ENCODE measurements around the gene UNC119. TPM values are rescaled to one million over a fixed set of nuclear protein-coding genes. Genes with fewer than 3 reads are reported as not detected.
"Not testable (repeated sequence)": the region's sequence is repeated elsewhere in the genome, so short reads cannot be mapped to it uniquely, and the experiment has no call there.

Gene UNC119
- polyA plus RNA-seq, 1 donor (not counting 4 experiments of a cell fraction or from before 2014, with no cell fraction given) = 60.0 TPM

DNA sequence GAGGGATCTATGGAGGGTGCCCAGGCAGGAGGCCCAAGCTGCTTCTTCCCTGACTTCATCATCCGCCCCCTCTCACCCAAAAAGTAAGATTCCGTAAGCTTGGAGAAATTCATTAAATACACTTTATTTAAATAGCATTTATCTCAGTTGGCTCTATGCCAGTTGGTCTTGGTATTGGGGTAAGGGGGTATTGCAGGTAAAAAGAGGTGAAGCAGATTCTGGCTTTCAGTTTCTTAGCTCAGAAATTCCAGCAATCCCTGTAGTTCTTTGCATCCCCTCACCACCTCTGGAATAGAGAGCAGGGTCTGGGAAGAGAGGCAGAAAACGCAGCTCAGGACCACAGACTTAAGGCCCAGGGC, 25.0 kb upstream of the UNC119 start:
- H2AFZ ChIP-seq (ENCODE audit: control insufficient read depth, low read length) = no peak overlapping the region
- H3K4me1 ChIP-seq (ENCODE audit: control insufficient read depth, extremely low read depth, insufficient read depth, low read length) = peaks cover 7% of the 10 kb centered on the region
- no peak overlapping the region for H3K9ac ChIP-seq (ENCODE audit: control insufficient read depth, extremely low read depth, insufficient read depth, low read length)
- peaks cover 12 to 35% of the 10 kb centered on the region in 2 experiments for H3K36me3 ChIP-seq (ENCODE audit: control insufficient read depth in 2 of 2, extremely low read depth in 1 of 2, insufficient read depth in 2 of 2, low read length in 2 of 2)
- FAIRE-seq (no peak), DNase-seq (ENCODE audit: low read depth, low spot score) (no peak)
- H3K9me1 ChIP-seq (ENCODE audit: control insufficient read depth, extremely low read depth, insufficient read depth, low read length) = no peaks in the 10 kb centered on the region
- no peaks in the 10 kb centered on the region for H4K20me1 ChIP-seq (ENCODE audit: control insufficient read depth, extremely low read depth, insufficient read depth, low read length)
- TF ChIP-seq, protein P1, sequence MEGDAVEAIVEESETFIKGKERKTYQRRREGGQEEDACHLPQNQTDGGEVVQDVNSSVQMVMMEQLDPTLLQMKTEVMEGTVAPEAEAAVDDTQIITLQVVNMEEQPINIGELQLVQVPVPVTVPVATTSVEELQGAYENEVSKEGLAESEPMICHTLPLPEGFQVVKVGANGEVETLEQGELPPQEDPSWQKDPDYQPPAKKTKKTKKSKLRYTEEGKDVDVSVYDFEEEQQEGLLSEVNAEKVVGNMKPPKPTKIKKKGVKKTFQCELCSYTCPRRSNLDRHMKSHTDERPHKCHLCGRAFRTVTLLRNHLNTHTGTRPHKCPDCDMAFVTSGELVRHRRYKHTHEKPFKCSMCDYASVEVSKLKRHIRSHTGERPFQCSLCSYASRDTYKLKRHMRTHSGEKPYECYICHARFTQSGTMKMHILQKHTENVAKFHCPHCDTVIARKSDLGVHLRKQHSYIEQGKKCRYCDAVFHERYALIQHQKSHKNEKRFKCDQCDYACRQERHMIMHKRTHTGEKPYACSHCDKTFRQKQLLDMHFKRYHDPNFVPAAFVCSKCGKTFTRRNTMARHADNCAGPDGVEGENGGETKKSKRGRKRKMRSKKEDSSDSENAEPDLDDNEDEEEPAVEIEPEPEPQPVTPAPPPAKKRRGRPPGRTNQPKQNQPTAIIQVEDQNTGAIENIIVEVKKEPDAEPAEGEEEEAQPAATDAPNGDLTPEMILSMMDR (optimal IDR thresholded peaks at IDR 0.05 in 1 of 3, IDR thresholded peaks at IDR 0.05 in 1 of 3, conservative IDR thresholded peaks at IDR 0.05 in 1 of 3; ENCODE audit: extremely low read depth in 1 of 3, insufficient read depth in 2 of 3, low read length in 3 of 3) = no peak
- TF ChIP-seq EZH2 (IDR thresholded peaks at IDR 0.05; ENCODE audit: low read length) = no peak
- H3K4me2 ChIP-seq (ENCODE audit: control insufficient read depth, extremely low read depth, insufficient read depth, low read depth, low read length) = no peak overlapping the region
- no peaks in the 10 kb centered on the region for H3K79me2 ChIP-seq (ENCODE audit: control insufficient read depth, insufficient read depth, low read length)
- H3K9me3 ChIP-seq (ENCODE audit: control insufficient read depth, low read depth, low read length) = no peaks in the 10 kb centered on the region
- no peaks in the 10 kb centered on the region for H3K27me3 ChIP-seq (ENCODE audit: control insufficient read depth, extremely low read depth, insufficient read depth, low read length)
- no peak overlapping the region for H3K27ac ChIP-seq (ENCODE audit: control insufficient read depth, insufficient read depth, low read length)
- dilution Hi-C loops (cut with MboI; ENCODE audit: extremely low pct_ligation_motif_present, low sequenced_read_pairs) = no loop called here
- no peak overlapping the region for H3K4me3 ChIP-seq (ENCODE audit: control insufficient read depth in 2 of 3, extremely low read depth in 1 of 3, insufficient read depth in 2 of 3, low read depth in 1 of 3, low read length in 3 of 3)

DNA sequence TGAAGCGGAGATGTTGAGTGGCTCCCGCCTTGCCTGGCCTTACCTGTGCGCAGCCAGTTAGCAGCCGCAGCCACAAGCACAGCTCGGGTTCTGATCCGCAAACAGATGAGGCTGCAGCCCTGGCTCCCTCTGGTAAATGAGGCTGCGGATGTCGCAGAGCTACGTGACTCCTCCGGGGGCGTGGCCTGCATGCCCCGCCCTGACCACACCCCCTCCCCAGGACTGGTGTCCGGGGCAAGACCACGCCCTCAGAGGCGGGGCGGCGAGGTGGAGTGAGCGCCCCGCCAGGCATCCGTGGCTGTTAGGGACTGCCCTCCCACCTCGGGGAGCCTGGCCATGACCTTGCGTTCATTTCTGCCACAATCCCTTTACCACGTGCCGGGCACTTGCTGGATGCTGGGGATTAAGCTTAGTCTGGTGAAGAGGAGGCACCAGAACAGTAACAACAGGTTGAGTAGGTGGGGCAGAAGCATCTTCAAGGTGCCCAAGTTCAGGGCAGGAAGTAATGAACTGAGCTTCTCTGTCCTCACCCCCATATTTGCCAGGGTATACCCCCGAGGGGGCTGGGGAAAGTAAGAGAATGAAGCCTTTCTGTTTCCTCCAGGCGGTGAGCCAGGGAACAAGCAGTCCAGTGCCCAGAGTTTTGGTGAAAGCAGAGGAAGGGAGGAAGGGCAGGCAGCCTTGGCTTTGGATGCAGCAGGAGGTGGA, 24.5 kb upstream of the UNC119 start, which contains the start of gene ALDOC:
Gene ALDOC (minus strand): TSS at position 138 of the 708 bp plus-strand sequence. CDS start 1,363 bp downstream, outside the sequence.
- Histone ChIP-seq H3K36me3 (ENCODE audit: control insufficient read depth in 2 of 2, extremely low read depth in 1 of 2, insufficient read depth in 2 of 2, low read length in 2 of 2) (peaks cover 12 to 29% of the 10 kb centered on the region in 2 experiments), H3K4me1 (ENCODE audit: control insufficient read depth, extremely low read depth, insufficient read depth, low read length) (peaks cover 12% of the 10 kb centered on the region), H3K4me3 (ENCODE audit: control insufficient read depth in 2 of 3, extremely low read depth in 1 of 3, insufficient read depth in 2 of 3, low read depth in 1 of 3, low read length in 3 of 3) (peak within 1 kb of the TSS in 2 of 3 experiments; percentile 18 to 47), H3K27me3 (ENCODE audit: control insufficient read depth, extremely low read depth, insufficient read depth, low read length) (no peaks in the 10 kb centered on the region), H2AFZ (ENCODE audit: control insufficient read depth, low read length) (peak within 1 kb of the TSS; percentile 82), H3K9ac (ENCODE audit: control insufficient read depth, extremely low read depth, insufficient read depth, low read length) (peak within 1 kb of the TSS; percentile 2), H3K27ac (ENCODE audit: control insufficient read depth, insufficient read depth, low read length) (peak within 1 kb of the TSS; percentile 16), H3K9me1 (ENCODE audit: control insufficient read depth, extremely low read depth, insufficient read depth, low read length) (no peaks in the 10 kb centered on the region), H3K9me3 (ENCODE audit: control insufficient read depth, low read depth, low read length) (no peaks in the 10 kb centered on the region), H3K4me2 (ENCODE audit: control insufficient read depth, extremely low read depth, insufficient read depth, low read depth, low read length) (peak within 1 kb of the TSS; percentile 78), H4K20me1 (ENCODE audit: control insufficient read depth, extremely low read depth, insufficient read depth, low read length) (no peaks in the 10 kb centered on the region), H3K79me2 (ENCODE audit: control insufficient read depth, insufficient read depth, low read length) (no peaks in the 10 kb centered on the region)
- TF ChIP-seq EZH2 (IDR thresholded peaks at IDR 0.05; ENCODE audit: low read length) = no peak
- TF ChIP-seq, protein P1 (optimal IDR thresholded peaks at IDR 0.05 in 1 of 3, IDR thresholded peaks at IDR 0.05 in 1 of 3, conservative IDR thresholded peaks at IDR 0.05 in 1 of 3; ENCODE audit: extremely low read depth in 1 of 3, insufficient read depth in 2 of 3, low read length in 3 of 3) = no peak
- FAIRE-seq (peak; percentile 69), DNase-seq (ENCODE audit: low read depth, low spot score) (peak; percentile 86)
- dilution Hi-C loops (cut with MboI; ENCODE audit: extremely low pct_ligation_motif_present, low sequenced_read_pairs) = no loop called here

DNA sequence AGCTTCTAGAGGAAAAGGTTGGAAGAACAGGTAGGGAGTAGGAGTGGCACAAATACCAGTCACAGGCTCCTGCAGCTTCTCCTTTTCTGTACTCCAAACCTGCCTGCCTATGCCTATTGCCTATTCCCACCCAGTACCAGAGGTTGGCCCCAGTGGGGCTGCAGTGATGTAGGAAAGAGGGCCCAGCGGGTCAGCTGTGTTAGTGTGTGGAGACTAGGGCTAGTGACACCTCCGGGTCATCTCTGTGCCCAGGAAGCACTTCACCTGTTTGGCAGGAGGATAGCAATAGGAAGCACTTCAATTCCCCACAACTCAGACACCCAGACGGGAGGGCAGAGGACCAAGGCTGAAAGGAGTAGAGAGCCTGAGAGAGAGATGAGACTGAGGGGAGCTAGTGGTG, 23.6 kb upstream of the UNC119 start:
- H3K9me1 ChIP-seq (ENCODE audit: control insufficient read depth, extremely low read depth, insufficient read depth, low read length); H3K9me3 ChIP-seq (ENCODE audit: control insufficient read depth, low read depth, low read length); H3K4me3 ChIP-seq (ENCODE audit: control insufficient read depth in 2 of 3, extremely low read depth in 1 of 3, insufficient read depth in 2 of 3, low read depth in 1 of 3, low read length in 3 of 3); H3K27ac ChIP-seq (ENCODE audit: control insufficient read depth, insufficient read depth, low read length); dilution Hi-C loops (cut with MboI; ENCODE audit: extremely low pct_ligation_motif_present, low sequenced_read_pairs); H3K9ac ChIP-seq (ENCODE audit: control insufficient read depth, extremely low read depth, insufficient read depth, low read length); FAIRE-seq; H3K27me3 ChIP-seq (ENCODE audit: control insufficient read depth, extremely low read depth, insufficient read depth, low read length); DNase-seq (ENCODE audit: low read depth, low spot score); H4K20me1 ChIP-seq (ENCODE audit: control insufficient read depth, extremely low read depth, insufficient read depth, low read length); H3K79me2 ChIP-seq (ENCODE audit: control insufficient read depth, insufficient read depth, low read length); H2AFZ ChIP-seq (ENCODE audit: control insufficient read depth, low read length): not testable (repeated sequence)
- H3K36me3 ChIP-seq (ENCODE audit: control insufficient read depth in 2 of 2, extremely low read depth in 1 of 2, insufficient read depth in 2 of 2, low read length in 2 of 2) = peaks cover 12 to 28% of the 10 kb centered on the region in 2 experiments
- H3K4me1 ChIP-seq (ENCODE audit: control insufficient read depth, extremely low read depth, insufficient read depth, low read length) = peaks cover 15% of the 10 kb centered on the region
- peak overlapping the region; percentile 25 for H3K4me2 ChIP-seq (ENCODE audit: control insufficient read depth, extremely low read depth, insufficient read depth, low read depth, low read length)
